SH-SY5Y (cell line): ENCODE data around the gene THADA.

Experiments used
- GATA2 ChIP-seq: IDR thresholded peaks from 2 replicates; pipeline ENCODE4 v1.6.1; 2011; ENCODE audit warnings: mild to moderate bottlenecking, low read depth, low read length
- GATA3 ChIP-seq: IDR thresholded peaks from 2 replicates; pipeline ENCODE4 v1.6.1; 2011; ENCODE audit warnings: low read depth, mild to moderate bottlenecking, low read length, moderate library complexity

DNA sequence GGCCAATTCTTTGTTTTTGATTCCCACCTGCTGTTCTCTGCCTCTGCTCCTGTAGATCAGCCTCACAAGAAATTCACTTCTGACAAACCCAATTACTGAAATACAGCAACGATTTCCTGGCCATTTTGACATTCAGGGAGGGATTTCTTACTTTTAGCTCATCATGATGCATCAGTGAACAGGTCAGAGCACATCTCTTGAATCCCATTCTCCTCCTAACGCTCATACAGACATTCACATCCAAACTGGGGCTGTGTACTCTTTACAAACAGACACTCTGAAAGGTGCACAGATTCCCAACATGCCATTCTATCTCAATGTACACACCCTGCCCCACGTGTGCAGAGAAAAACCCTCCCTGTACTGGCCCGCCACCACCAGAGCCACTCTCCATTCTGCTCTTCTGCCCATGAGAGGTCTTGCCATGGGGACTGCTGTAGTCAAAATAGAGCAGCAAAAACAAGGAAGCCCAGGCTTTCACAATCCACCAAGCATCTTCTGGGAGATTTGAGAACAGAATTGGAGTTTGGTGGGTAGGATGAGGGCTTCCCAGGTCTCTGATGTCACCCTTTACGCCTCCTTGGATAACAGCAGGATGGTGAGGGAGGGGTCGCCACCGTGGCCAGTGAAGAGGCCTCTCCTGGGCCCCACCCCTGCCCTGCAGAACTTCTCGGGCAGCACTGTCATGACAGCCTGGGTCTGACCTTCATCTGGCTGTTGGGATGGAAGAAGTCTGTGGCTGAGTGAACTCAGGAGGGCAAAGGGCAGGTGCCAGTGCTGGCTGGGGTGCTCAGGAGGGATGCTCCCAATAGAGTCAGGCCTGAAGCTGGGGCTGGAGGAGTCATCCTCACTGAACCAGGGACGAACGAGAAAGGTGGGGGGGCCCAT is 327.5 kb downstream of the THADA start:
- no peak for TF ChIP-seq GATA2
- no peak for TF ChIP-seq GATA3
